ENCODE measurements around the gene MTUS2. TPM values are rescaled to one million over a fixed set of nuclear protein-coding genes. Genes with fewer than 3 reads are reported as not detected.

Gene MTUS2
- total and polyA plus RNA-seq, 8 donors, result 0.12 to 28.1 (median 3.5) TPM; not detected in 1

DNA sequence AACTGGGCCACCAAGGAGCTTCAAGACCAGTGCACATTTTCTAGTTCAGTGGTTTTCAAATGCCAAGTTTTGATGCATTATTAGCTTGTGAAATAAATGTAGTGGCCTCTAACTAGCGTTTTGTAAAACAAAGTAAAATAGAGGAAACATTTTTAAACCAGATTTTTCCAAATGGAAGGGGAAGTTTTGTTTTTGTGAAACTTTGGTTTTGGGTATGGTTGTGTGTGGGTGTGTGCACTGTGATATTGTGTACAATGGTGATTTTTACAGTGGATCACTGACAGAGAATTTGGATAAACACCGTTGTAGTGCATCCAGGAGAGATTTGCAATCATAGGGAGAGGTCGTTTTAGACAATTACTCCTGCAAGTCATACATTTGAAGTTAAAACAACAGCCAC, 666.4 kb downstream of the MTUS2 start:
- Histone ChIP-seq H3K36me3 (no peaks in the 10 kb centered on the region), H3K9me3 (no peaks in the 10 kb centered on the region), H3K27me3 (peaks cover 0 to 12% (median 4%) of the 10 kb centered on the region in 3 donors), H3K4me1 (no peaks in the 10 kb centered on the region), H3K4me3 (no peak overlapping the region), H3K27ac (no peak overlapping the region)
- no peak for DNase-seq
- 57 to 65% (median 58%) methylated on average over 3 of the region's 3 CpGs for WGBS, 5 donors
- no peak for TF ChIP-seq POLR2A (IDR thresholded peaks at IDR 0.05)
- no peak for TF ChIP-seq POLR2AphosphoS5 (IDR thresholded peaks at IDR 0.05)
- TF ChIP-seq, protein P1, sequence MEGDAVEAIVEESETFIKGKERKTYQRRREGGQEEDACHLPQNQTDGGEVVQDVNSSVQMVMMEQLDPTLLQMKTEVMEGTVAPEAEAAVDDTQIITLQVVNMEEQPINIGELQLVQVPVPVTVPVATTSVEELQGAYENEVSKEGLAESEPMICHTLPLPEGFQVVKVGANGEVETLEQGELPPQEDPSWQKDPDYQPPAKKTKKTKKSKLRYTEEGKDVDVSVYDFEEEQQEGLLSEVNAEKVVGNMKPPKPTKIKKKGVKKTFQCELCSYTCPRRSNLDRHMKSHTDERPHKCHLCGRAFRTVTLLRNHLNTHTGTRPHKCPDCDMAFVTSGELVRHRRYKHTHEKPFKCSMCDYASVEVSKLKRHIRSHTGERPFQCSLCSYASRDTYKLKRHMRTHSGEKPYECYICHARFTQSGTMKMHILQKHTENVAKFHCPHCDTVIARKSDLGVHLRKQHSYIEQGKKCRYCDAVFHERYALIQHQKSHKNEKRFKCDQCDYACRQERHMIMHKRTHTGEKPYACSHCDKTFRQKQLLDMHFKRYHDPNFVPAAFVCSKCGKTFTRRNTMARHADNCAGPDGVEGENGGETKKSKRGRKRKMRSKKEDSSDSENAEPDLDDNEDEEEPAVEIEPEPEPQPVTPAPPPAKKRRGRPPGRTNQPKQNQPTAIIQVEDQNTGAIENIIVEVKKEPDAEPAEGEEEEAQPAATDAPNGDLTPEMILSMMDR (IDR thresholded peaks at IDR 0.05), result no peak
- TF ChIP-seq EP300 (IDR thresholded peaks at IDR 0.05), result no peak
- intact Hi-C loops (cut with DNase I; ENCODE audit: low total_unique reads), result no loop called here

DNA sequence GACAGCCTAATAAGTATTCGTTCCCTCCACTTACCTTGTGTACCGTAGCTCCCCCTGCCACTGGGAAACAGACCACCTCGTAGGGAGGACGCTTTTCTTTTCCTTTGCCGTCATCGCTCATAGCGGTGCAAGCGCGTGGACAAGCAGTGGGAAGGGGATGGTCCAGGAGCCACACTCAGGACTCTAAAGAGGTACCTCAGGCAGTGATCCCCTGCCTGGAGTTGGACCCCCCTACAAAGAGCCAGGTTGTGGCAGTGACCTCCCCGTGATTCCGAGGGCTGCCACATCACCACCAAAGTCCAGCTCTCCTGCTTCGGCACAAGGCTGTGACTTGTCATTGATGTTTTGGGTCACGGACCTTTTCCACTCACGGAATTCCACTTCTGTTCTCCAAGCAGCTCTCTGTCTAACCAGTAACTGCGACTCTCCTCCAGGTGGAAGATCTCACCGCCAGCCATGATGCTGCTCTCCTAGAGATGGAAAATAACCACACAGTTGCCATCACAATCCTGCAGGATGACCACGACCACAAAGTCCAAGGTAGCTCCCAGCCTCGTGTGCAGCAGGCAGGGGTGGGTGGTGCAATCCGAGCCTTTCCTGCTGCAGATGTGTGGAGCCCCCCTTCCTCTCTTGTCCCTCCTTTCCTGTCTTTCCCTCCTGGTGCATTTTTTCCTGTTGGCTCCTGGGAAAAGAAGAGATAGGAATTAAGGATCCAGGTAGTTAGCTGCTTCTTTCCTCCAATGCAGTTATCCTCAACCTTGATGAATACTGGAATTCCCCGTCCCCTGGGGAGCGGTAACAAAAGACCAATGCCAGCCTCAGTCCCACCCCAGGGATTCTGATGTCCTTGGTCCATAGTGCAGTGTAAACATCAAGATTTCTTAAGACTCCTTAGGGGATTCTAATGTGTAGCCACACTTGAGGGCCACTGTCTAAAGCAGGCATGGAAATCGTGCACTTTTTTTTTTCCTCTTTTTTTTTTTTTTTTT, 667.6 kb downstream of the MTUS2 start:
- WGBS, 5 donors, result 78 to 87% (median 86%) methylated on average over 22 of the region's 22 CpGs
- Histone ChIP-seq H3K27me3 (peaks cover 0 to 12% (median 4%) of the 10 kb centered on the region in 3 donors), H3K36me3 (no peaks in the 10 kb centered on the region), H3K4me1 (no peaks in the 10 kb centered on the region), H3K4me3 (no peak overlapping the region), H3K27ac (no peak overlapping the region), H3K9me3 (no peaks in the 10 kb centered on the region)
- no peak for DNase-seq
- no peak for TF ChIP-seq POLR2A (IDR thresholded peaks at IDR 0.05)
- TF ChIP-seq EP300 (IDR thresholded peaks at IDR 0.05), result no peak
- TF ChIP-seq POLR2AphosphoS5 (IDR thresholded peaks at IDR 0.05), result no peak
- TF ChIP-seq, protein P1 (IDR thresholded peaks at IDR 0.05), result no peak
- intact Hi-C loops (cut with DNase I; ENCODE audit: low total_unique reads), result no loop called here

DNA sequence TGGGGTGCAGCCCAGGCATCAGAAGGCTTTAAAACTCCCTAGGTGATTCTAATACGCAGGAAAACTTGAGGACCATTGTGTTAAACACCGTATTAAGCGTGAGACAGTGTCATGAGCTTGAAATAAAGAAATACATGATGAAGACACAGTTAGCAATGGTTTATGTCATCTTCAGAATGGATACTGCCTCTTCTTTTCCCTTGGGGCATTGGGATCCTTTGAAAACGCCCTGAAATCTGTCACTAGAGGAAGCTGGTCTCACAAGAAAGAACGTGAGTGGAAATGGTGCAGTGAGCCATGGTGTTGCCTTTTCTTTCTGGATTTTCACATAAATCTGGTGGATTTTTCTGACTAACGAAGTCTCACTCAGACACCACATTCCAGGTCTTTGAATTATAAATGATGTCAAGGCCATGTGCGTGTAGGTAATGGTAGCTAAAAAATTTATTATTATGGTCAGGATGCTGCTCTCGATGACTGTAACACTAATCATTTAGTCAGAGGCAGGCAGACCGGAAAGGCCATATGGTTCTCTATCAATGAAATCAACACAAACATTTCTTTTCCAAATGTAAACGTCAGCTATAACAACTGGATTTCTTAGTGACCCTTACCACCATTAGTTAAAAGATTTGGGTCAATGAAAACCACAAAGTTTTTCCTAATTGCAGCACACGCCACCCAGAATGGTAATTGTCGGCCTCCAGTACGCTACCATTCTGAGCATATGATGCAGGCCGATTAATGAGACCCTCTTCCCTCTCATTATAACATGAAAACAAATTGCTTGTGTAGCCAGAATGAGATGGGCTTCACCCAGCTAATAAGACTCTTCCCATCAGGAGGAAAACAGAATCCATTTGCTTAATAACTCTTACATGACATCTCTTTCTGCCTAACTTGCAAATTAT, 669.8 kb downstream of the MTUS2 start:
- Histone ChIP-seq H3K27ac (no peak overlapping the region), H3K4me3 (no peak overlapping the region), H3K27me3 (peaks cover 0 to 12% (median 4%) of the 10 kb centered on the region in 3 donors), H3K36me3 (peaks cover 0 to 3% (median 0%) of the 10 kb centered on the region in 4 donors), H3K4me1 (no peaks in the 10 kb centered on the region), H3K9me3 (no peaks in the 10 kb centered on the region)
- intact Hi-C loops (cut with DNase I; ENCODE audit: low total_unique reads), result no loop called here
- 77 to 84% (median 80%) methylated on average over 14 of the region's 14 CpGs for WGBS, 5 donors
- no peak for TF ChIP-seq POLR2AphosphoS5 (IDR thresholded peaks at IDR 0.05)
- TF ChIP-seq POLR2A (IDR thresholded peaks at IDR 0.05), result no peak
- no peak for TF ChIP-seq EP300 (IDR thresholded peaks at IDR 0.05)
- TF ChIP-seq, protein P1 (IDR thresholded peaks at IDR 0.05), result no peak
- DNase-seq, result no peak

DNA sequence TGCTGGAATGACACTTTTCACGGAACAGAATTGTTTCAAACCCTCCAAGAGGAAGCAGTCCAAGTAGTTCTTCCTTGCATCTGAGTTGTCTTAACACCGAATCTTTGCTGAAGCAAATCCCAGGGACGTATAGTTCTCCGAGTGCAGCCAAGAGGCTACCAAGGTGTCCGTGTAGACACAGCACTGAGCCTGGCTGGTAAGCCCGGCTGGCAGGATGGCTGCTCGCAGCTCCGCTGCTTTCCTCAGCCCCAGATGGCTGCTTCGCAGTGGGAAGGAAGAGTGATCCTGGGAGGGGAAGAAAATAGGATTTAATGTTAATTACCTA, 670.4 kb downstream of the MTUS2 start:
- no peak for DNase-seq
- H3K36me3 ChIP-seq, result peaks cover 0 to 3% (median 0%) of the 10 kb centered on the region in 4 donors
- peaks cover 0 to 12% (median 4%) of the 10 kb centered on the region in 3 donors for H3K27me3 ChIP-seq
- H3K4me3 ChIP-seq, result no peak overlapping the region
- no peaks in the 10 kb centered on the region for H3K9me3 ChIP-seq
- H3K4me1 ChIP-seq, result no peaks in the 10 kb centered on the region
- H3K27ac ChIP-seq, result no peak overlapping the region
- intact Hi-C loops (cut with DNase I; ENCODE audit: low total_unique reads), result no loop called here
- TF ChIP-seq, protein P1 (IDR thresholded peaks at IDR 0.05), result no peak
- TF ChIP-seq POLR2AphosphoS5 (IDR thresholded peaks at IDR 0.05) (no peak), POLR2A (IDR thresholded peaks at IDR 0.05) (no peak), EP300 (IDR thresholded peaks at IDR 0.05) (no peak)
- WGBS, 5 donors, result 91 to 93% (median 92%) methylated on average over 9 of the region's 9 CpGs

All from stomach (tissue), 9 donors.